ENCODE results near the gene CFLAR. TPM values are rescaled to one million over a fixed set of nuclear protein-coding genes. Genes with fewer than 3 reads are reported as not detected.

Gene CFLAR
- total and polyA plus RNA-seq, 2 of the 13 experiments (the other 11 are each of a cell fraction or from before 2014, with no cell fraction given), result 43.8 to 92.1 TPM

- Histone ChIP-seq H3K4me1 (ENCODE audit: insufficient read depth, low read length) (peaks cover 16% of the 10 kb centered on the region), H3K27me3 (ENCODE audit: control insufficient read depth in 1 of 2, insufficient read depth in 2 of 2, low read length in 2 of 2) (no peaks in the 10 kb centered on the region), H3K79me2 (ENCODE audit: insufficient read depth, low read length) (no peaks in the 10 kb centered on the region), H2AFZ (ENCODE audit: low read length) (no peak overlapping the region), H3K4me2 (ENCODE audit: low read depth, low read length) (no peak overlapping the region), H3K4me3 (replicated peaks in 1 of 3; ENCODE audit: insufficient read depth in 1 of 3, low read depth in 2 of 3, low read length in 3 of 3) (no peak overlapping the region), H3K27ac (ENCODE audit: extremely low read length, insufficient read depth, low read length) (no peak overlapping the region), H4K20me1 (ENCODE audit: insufficient read depth, low read length) (no peaks in the 10 kb centered on the region), H3K9ac (ENCODE audit: insufficient read depth, low read depth, low read length) (no peak overlapping the region), H3K36me3 (replicated peaks in 1 of 2; ENCODE audit: control insufficient read depth in 1 of 2, insufficient read depth in 2 of 2, low read length in 2 of 2) (no peaks in the 10 kb centered on the region), H3K9me3 (ENCODE audit: low read length) (no peaks in the 10 kb centered on the region)
- ChIA-PET POLR2A (interaction anchor here (1.1 kb wide), 1 partner anchor 208 kb away, joined by 3 read pairs; the partner anchor contains the start of gene ORC2), CTCF (ENCODE audit: low intra/inter-chr PET ratio, low total read pairs) (no interaction called here)
- FAIRE-seq, result no peak
- no TSS peak for BruUV-seq (replicated peaks)
- WGBS (ENCODE audit: low lambda C conversion rate), result 35% methylated on average over 2 of the region's 2 CpGs
- in situ Hi-C loops (cut with HindIII; ENCODE audit: extremely low pct_ligation_motif_present, low pct_unique_long_range_greater_than_20kb), result no loop called here
- ATAC-seq, result no peak
- intact Hi-C loops (cut with micrococcal nuclease; ENCODE audit: unreplicated experiment), result no loop called here
- DNase-seq (ENCODE audit: low spot score), result no peak
- no peak for TF ChIP-seq THAP7 (CRISPR knock-in tag; IDR thresholded peaks at IDR 0.05)
- peak; percentile 79 for TF ChIP-seq CEBPB (IDR thresholded peaks at IDR 0.05; ENCODE audit: borderline replicate concordance, low read depth, low read length)
- no peak for TF ChIP-seq ZNF34 (CRISPR knock-in tag; IDR thresholded peaks at IDR 0.05; ENCODE audit: borderline replicate concordance)
- TF ChIP-seq CHD2 (IDR thresholded peaks at IDR 0.05; ENCODE audit: low read depth, low read length), result no peak
- no peak for TF ChIP-seq ZNF572 (CRISPR knock-in tag; IDR thresholded peaks at IDR 0.05)
- no peak for TF ChIP-seq SAFB2 (CRISPR knock-in tag; IDR thresholded peaks at IDR 0.05; ENCODE audit: borderline replicate concordance, low read depth)
Observed at GRCh38 chr2:201172279-201172678, 56.3 kb downstream of the CFLAR start.

GRCh38 chr2:201174687-201175086 lies 58.7 kb downstream of the CFLAR start:
- ATAC-seq, result no peak
- Histone ChIP-seq H3K4me3 (replicated peaks in 1 of 3; ENCODE audit: insufficient read depth in 1 of 3, low read depth in 2 of 3, low read length in 3 of 3) (no peak overlapping the region), H3K9ac (ENCODE audit: insufficient read depth, low read depth, low read length) (no peak overlapping the region), H3K4me1 (ENCODE audit: insufficient read depth, low read length) (peaks cover 22% of the 10 kb centered on the region), H3K4me2 (ENCODE audit: low read depth, low read length) (no peak overlapping the region), H3K27ac (ENCODE audit: extremely low read length, insufficient read depth, low read length) (no peak overlapping the region), H3K9me3 (ENCODE audit: low read length) (peaks cover 11% of the 10 kb centered on the region; the same call in 1 of the 2 replicates), H3K79me2 (ENCODE audit: insufficient read depth, low read length) (no peaks in the 10 kb centered on the region), H4K20me1 (ENCODE audit: insufficient read depth, low read length) (no peaks in the 10 kb centered on the region), H3K27me3 (ENCODE audit: control insufficient read depth in 1 of 2, insufficient read depth in 2 of 2, low read length in 2 of 2) (no peaks in the 10 kb centered on the region), H2AFZ (ENCODE audit: low read length) (no peak overlapping the region), H3K36me3 (replicated peaks in 1 of 2; ENCODE audit: control insufficient read depth in 1 of 2, insufficient read depth in 2 of 2, low read length in 2 of 2) (no peaks in the 10 kb centered on the region)
- POLR2A ChIA-PET, result no interaction called here
- no peak for TF ChIP-seq ZNF563 (CRISPR knock-in tag; IDR thresholded peaks at IDR 0.05)
- BruUV-seq (replicated peaks), result no TSS peak
- no peak for DNase-seq (ENCODE audit: low spot score)
- intact Hi-C loops (cut with micrococcal nuclease; ENCODE audit: unreplicated experiment), result no loop called here
- in situ Hi-C loops (cut with HindIII; ENCODE audit: extremely low pct_ligation_motif_present, low pct_unique_long_range_greater_than_20kb), result loop anchor here (5.0 kb wide), 2 partner anchors 102 to 267 kb away; partner anchors contain the start of genes HYCC2 and NDUFB3
- WGBS (ENCODE audit: low lambda C conversion rate), result 89% methylated on average over 1 of the region's 1 CpG
- no peak for FAIRE-seq
- CTCF ChIA-PET (ENCODE audit: low intra/inter-chr PET ratio, low total read pairs), result no interaction called here
